Loucy (cell line): ENCODE measurements around the gene SLCO1B3.

Experiments used
- CTCF ChIP-seq: fragments of 200-600 bp; sonication (generic); conservative IDR thresholded peaks from 2 replicates; pipeline ENCODE4 v1.5.1; 2014; ENCODE audit warnings: mild to moderate bottlenecking, antibody characterized with exemption, low read length
- EZH2phosphoT487 ChIP-seq: fragments of 200-600 bp; IDR thresholded peaks from 2 replicates; pipeline ENCODE4 v1.6.1; 2018; ENCODE audit warnings: antibody characterized with exemption, mild to moderate bottlenecking, moderate library complexity, borderline replicate concordance

- TF ChIP-seq CTCF (no peak), EZH2phosphoT487 (no peak)
Measured at GRCh38 chr12:20832911-20833310, 22.4 kb downstream of the SLCO1B3 start.
